OCI-LY3 (cell line): ENCODE data around the gene CACNA1C.

Source experiments
- CTCF ChIP-seq: fragments of 200-600, 300-600 bp; sonication (generic); IDR thresholded peaks from 2 replicates; pipeline ENCODE4 v1.5.1; 2014; ENCODE audit warnings: antibody characterized with exemption, low read length, low read depth
- EZH2phosphoT487 ChIP-seq: fragments of 200-600 bp; shearing (Covaris generic); IDR thresholded peaks from 2 replicates; pipeline ENCODE4 v1.6.1; 2018; ENCODE audit warnings: antibody characterized with exemption, mixed run types, low read depth

- TF ChIP-seq CTCF (no peak), EZH2phosphoT487 (no peak)
Observed at GRCh38 chr12:2239381-2239871, 186.6 kb downstream of the CACNA1C start.
